ENCODE measurements around the gene ZNF473.
A peak's percentile ranks its signal among the peaks of the same experiment; 100 is the strongest.

- peak in 1 of 2 experiments; percentile 65; a peak in 1 of 4 replicates for TF ChIP-seq REST (IDR thresholded peaks at IDR 0.05; ENCODE audit: insufficient read depth in 1 of 2, low read depth in 2 of 2, low read length in 2 of 2)
- no peak for TF ChIP-seq POLR2AphosphoS5 (IDR thresholded peaks at IDR 0.05; ENCODE audit: low read depth, low read length)
- no peak for TF ChIP-seq SIN3A (IDR thresholded peaks at IDR 0.05; ENCODE audit: borderline replicate concordance, insufficient read depth, low read length)
- no peak for TF ChIP-seq TAF1 (IDR thresholded peaks at IDR 0.05; ENCODE audit: borderline replicate concordance, insufficient read depth, low read length)
These were observed 22.5 kb upstream of the ZNF473 start for GRCh38 chr19:50003254-50003788.
